Mesothelial cell of epicardium (in vitro differentiated cells): Measurements from ENCODE around the gene IGFBPL1. TPM values are rescaled to one million over a fixed set of nuclear protein-coding genes. Genes with fewer than 3 reads are reported as not detected.

Experiments
- DNase-seq, 2 experiments: peaks; one replicate each; pipeline ENCODE4 v3.0.0; 2021; ENCODE audit warnings: low spot score in 2 of 2; ENCODE audit not compliant: unreplicated experiment in 2 of 2
- H3K27ac Mint-ChIP-seq: 2 replicates; pipeline ENCODE4 v1.8.0; 2021; ENCODE audit warnings: mixed read lengths
- H3K27me3 Mint-ChIP-seq: 2 replicates; pipeline ENCODE4 v1.8.0; 2021; ENCODE audit warnings: low read depth, mixed read lengths
- H3K36me3 Mint-ChIP-seq: 2 replicates; pipeline ENCODE4 v1.8.0; 2021; ENCODE audit warnings: mixed read lengths
- H3K4me1 Mint-ChIP-seq: 2 replicates; pipeline ENCODE4 v1.8.0; 2021; ENCODE audit warnings: mixed read lengths
- H3K4me3 Mint-ChIP-seq: 2 replicates; pipeline ENCODE4 v1.8.0; 2021; ENCODE audit warnings: mild to moderate bottlenecking, moderate library complexity, mixed read lengths
- H3K9me3 Mint-ChIP-seq: 2 replicates; pipeline ENCODE4 v1.8.0; 2021; ENCODE audit warnings: mixed read lengths
- CTCF ChIP-seq: fragments of 200-600 bp; sonication (generic); IDR thresholded peaks from one replicate; pipeline ENCODE4 v1.5.0; 2021; ENCODE audit warnings: antibody characterized with exemption; ENCODE audit not compliant: unreplicated experiment
- total RNA-seq: library from RNA; stranded (reverse); gene quantifications from 3 replicates; pipeline ENCODE4 v1.2.1, GENCODE V29; 2021

IGFBPL1 gene
- total RNA-seq, 1 donor from 2014 or later: 0.34 TPM

GRCh38 chr9:38358390-38359296 lies 65.6 kb downstream of the IGFBPL1 start:
- no peak overlapping the region for H3K27ac Mint-ChIP-seq
- no peaks in the 10 kb centered on the region for H3K9me3 Mint-ChIP-seq
- DNase-seq: no peak
- peaks cover 19% of the 10 kb centered on the region for H3K4me1 Mint-ChIP-seq
- no peak for TF ChIP-seq CTCF
- H3K36me3 Mint-ChIP-seq: no peaks in the 10 kb centered on the region
- H3K27me3 Mint-ChIP-seq: no peaks in the 10 kb centered on the region
- H3K4me3 Mint-ChIP-seq: no peak overlapping the region

- Mint-ChIP-seq H3K4me3 (no peak overlapping the region), H3K9me3 (no peaks in the 10 kb centered on the region), H3K27me3 (no peaks in the 10 kb centered on the region), H3K36me3 (no peaks in the 10 kb centered on the region), H3K4me1 (peaks cover 17% of the 10 kb centered on the region), H3K27ac (no peak overlapping the region)
- no peak for TF ChIP-seq CTCF
- DNase-seq: no peak
Observed at GRCh38 chr9:38357350-38358114, 66.7 kb downstream of the IGFBPL1 start.

DNA sequence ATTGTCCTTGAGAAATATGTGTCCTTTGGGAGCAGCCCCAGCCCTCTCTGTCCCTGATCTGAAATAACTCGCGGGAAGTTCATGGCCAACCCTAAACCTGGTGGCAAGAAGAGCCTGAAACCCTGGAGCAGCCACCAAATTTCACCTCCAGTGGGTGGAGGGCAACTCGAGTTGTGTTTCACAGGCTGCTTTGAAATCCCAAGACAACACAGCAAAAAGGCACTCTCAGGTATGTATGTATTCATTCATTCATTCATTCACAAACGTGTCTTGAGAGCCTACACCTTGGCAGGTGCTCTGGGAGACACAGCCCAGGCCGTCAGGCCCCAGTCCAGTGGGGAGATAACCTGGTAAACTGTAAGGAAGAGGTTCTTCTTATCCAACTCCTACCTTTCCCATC lies 67.4 kb downstream of the IGFBPL1 start:
- no peak for DNase-seq
- Mint-ChIP-seq H3K27me3 (no peaks in the 10 kb centered on the region), H3K27ac (no peak overlapping the region), H3K4me3 (no peak overlapping the region), H3K9me3 (no peaks in the 10 kb centered on the region), H3K4me1 (peaks cover 15% of the 10 kb centered on the region), H3K36me3 (no peaks in the 10 kb centered on the region)
- TF ChIP-seq CTCF: no peak

Other genes with a start within 250 kb of the IGFBPL1 start
- gene ALDH1B1, start 31.8 kb downstream of the IGFBPL1 start, total RNA-seq: 17.5 to 20.3 TPM (median 19.7 TPM) in 3 replicates
- gene ANKRD18A, start 196.1 kb upstream of the IGFBPL1 start, total RNA-seq: 0.36 to 1.6 TPM (median 0.92 TPM) in 3 replicates